Esophagus mucosa (tissue), 1 donor: ENCODE results near the gene LRRC8B. TPM values are rescaled to one million over a fixed set of nuclear protein-coding genes. Genes with fewer than 3 reads are reported as not detected.

Experiments used
- ATAC-seq: fragments of 200-7000 bp; cut with Tn5 transposase; one replicate; pipeline ENCODE4 v1.9.1; 2020
- total RNA-seq: library from RNA; stranded (reverse); gene quantifications from one replicate; pipeline ENCODE4 v1.2.4, GENCODE V29; 2023
- donor health status: DM: yes; HTN: yes; CAD: no.

The LRRC8B gene
- total RNA-seq, 1 donor from 2014 or later: 19.6 TPM

DNA sequence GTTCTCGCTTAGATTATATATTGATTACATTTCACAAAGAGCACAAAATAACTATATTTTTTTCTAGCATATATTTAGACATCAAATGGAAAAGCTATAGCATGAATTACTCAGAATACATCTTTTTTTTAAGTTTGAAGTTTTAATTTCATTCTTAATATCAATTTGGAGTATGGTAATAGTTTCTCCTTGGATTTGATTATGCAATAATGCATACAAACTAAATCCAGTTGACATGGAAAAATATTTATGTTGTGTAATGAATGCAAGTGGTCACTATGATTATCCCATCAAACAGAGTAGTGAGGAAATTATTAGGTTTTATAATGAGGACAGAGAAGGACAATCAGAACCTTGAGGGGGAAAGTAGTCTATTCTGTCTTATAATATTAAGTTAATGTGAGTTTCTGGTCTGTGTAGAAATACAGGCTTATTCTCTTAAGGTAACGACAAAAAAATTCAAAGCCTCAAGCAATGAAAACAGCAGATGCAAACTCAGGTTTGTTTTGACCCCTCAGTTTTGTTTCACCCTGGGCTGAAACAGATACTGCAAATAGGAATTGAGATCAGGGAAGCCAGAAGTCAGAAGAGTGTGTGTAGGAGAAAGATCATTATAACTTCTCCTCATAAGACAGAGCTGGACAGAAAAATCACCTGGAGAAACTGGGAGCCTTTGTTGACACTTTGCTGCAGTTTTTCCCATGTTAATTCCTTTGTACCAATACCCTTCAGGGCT, 23.7 kb downstream of the LRRC8B start:
- no peak for ATAC-seq

DNA sequence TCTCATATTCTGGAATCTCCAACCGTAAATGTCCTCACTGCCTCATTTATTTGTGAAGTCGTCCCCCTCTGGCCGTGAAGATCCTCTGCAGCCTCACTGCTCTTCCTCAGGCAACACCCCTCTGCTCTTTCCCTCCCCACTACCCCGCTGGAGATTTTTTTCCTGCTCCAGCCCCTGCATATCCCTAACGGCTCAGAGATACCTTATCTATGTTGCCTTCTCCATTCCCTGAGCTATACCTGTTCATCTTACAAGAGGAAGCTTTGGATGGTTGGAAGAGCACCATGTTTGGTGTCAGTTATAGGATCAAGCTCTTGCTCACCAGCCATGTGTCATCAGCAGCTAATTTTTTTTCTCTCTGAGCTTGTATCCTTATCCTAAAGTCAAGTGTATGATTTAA, 26.4 kb downstream of the LRRC8B start:
- no peak for ATAC-seq

DNA sequence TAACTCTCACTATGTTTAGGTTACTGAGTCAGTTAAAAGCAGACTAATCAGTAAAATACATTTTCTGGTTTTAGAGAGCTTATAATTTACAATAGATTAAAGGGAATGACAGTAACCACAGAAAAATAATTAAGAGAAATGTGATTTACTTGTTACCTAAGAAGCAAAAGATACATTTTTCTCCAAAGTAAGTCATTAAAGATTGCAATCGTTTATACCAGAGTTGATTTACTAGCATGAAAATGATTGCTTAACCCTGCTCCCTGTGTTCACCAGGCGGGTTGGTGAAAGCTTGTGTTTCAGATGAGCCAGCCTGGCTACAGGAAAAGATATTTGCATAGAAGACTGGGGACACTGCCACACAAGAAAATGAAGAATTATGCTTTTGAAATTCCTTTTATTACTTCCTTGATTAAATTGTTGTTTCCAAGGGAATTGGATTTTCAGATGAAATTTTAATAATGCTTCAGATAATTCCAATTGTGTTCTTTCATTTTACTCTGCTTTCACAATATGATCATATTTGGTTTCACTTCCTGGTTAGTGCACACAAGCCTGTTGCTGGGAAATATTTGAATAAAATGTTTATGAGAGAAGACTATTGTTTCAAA, 27.9 kb downstream of the LRRC8B start:
- peak; percentile 63 for ATAC-seq

DNA sequence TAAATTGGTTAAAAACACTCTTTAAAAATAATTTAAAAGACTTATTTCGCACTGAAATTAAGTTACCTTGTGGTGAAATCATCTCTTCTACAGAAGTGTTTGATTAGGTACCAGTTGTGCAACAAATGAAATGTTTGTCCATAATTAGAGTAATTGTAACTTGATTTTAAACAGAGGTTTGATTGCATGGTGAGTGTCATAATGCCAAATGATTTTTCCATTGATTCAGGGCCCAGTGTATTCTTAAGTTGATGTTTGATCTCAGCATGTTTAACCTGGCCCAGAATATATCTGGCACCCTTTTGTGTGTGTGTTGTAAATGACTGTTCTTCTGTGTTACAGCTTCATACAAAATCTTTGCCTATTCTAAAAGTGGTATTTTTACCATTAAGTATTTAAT, 28.5 kb downstream of the LRRC8B start:
- no peak for ATAC-seq

DNA sequence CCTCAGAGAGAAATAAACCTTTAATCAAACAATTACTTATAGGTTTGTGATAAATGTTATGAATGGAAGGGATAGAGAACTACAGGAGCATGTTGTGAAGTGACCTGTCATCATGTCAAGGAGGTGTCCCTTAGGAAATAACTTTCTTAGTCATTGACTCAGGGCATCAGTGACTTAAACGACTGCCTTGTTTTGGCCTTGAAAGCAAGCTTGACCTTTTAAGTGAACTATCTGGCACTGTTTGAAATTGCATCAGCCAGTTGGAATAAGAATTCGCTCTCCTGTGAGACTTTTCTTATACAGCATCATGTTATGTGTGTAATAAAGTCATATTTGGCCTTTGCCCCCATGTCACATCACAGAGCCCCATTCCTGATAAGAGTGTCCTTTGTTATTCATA, 30.9 kb downstream of the LRRC8B start:
- peak; percentile 62 for ATAC-seq

DNA sequence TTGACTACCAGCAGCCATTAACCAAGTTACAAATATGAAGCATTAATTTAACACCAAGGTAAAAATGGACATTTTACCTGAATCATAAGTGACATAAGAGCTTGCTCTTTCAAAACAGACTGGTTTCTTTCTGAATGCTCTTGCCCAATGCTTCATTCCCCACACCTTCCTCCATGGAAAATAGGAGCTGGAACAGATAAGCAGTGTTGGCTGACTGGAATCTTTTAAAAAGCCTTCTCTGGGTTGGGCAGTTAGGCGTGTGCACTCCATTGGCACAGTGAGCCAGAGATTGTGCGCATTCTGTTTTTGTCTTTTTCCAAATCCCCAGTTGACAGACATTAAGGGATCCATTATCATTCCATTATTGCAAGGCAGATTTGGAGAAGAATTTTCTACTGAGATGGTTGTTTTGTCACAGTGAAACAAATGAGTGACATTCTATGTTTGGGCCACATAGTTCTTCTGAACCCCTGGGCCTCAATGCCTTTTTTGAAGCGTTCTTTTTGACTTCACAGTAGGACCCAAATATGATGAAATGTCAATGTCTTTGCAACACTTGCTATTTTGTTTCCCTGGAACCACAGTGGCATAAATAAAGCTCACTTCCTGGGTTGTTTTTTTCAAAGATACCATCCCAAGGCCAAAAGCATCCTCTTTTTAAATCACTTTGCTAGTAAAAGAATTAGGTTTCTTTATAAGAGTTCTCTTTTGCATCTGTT, 32.3 kb downstream of the LRRC8B start:
- ATAC-seq: peak; percentile 56

DNA sequence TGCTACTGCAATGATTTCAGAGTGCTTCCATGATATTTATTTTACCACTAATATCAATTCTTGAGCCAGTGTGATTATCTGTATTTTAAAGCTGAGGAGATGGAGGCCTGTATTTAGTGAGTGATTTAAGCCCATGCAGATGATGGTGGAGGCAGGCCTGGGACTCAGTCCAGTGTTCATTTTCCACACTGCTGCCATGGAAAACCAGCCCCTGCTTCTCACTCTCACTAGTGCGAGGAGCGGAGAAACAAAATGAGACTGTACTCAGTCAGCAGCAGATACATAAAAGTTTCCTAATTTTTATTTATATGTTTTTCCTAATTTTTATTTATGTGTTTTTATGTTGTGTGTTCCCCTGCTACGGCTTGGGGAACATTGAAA, 32.8 kb downstream of the LRRC8B start:
- ATAC-seq: no peak

DNA sequence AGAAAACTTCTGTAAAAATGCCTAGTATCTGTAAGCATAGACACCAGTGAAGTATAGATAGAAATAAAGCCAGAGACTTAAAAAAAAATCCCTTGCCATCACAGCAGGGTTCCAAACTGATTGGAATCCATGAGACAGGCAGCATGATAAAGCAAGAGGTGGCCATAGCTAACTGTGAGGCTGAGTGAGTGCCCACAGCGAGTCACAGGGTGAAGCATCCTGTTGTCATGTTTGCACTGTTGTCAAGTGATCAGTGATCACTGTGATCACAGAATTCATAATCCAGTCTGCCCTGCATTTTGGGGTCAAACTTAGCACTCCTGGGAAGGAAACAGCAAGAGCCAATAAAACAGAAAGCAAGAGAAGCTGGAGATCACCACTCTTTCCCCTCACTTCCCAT, 33.3 kb downstream of the LRRC8B start:
- no peak for ATAC-seq

DNA sequence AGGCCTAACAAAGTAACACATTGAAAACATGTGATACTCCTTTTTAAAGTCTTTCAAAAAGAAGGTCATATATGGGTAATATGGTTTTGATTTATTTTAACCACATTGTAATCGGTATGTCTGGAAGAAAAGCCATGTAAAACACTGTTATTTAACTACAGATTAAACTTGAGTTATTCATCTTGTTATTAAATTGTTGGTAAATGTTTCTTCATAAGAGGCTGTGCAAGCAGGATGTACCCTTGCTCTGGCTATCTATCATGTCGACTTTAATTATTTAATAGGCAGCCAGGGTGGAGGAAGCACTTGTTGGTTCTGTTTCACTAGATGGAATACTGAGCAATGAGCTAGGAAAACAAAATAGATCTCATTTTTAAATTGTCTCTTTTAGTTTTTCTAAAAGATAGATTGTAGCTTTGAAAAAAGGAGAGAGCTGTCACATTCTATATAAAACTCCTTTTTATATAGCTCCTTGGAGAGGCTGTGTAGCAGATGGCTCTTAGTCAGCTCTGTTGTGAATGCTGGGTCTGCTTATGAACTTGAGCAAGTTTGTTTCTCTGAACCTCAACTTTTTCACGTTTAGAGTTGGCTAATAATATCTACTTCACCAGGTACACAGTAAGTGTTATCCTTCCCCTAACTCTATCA, 39.5 kb downstream of the LRRC8B start:
- ATAC-seq: no peak

DNA sequence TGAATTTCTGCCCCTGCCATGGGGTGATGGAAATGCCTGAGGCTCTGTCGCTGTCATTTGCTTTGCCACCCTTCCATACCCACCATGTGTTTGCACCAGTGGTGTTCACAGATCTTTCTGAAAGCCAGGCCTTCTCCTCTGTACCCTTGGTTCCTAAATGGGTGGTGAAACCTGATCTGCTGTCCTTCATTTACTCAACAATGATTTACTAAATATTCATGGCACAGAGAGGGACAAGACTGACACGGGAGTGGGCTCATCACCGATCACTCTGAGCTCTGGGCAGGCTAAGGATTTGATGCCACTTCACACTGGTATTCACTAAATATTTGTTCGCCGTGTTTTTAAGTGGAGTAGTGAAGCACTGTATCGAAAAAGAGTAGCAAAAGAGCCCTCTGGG, 40.9 kb downstream of the LRRC8B start:
- no peak for ATAC-seq

DNA sequence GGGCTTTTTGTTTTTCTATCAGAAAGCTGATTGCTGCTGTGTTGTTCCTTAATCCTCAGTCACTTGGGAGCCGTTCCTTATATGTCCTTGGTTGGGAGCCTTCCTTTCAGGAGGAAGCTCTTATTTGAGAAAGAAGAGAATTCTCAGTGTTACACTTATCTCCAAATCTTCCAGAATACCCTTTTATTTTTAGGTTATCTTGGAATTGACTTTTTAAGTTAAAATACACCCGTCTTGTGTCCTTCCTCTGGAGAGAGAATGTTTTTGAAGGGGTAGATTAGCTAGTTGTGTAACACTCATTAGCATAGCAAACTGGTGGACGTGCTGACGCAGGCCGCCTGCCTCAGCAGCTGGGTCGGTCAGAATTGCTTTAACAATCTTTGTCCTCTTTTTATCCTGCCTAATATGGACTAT, 42.1 kb downstream of the LRRC8B start:
- peak; percentile 67 for ATAC-seq

DNA sequence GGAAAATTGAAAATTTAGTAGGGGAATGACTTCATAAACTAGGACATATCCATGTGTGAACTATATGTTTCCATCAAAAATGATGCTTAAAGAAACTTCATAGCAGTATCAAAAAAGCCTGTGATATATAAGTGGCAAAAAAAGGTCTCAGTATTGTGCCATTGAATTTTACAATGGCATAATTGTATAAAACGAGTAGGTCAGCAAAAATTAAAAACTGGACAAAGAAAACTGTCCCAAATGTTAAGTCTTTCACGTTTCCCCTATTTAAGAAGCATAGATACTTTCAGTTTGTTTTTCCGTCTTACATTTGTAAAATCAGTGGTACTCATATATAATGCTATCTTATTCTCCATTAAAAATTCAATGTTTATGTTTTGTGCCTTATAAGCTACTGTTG, 43.2 kb downstream of the LRRC8B start:
- no peak for ATAC-seq

DNA sequence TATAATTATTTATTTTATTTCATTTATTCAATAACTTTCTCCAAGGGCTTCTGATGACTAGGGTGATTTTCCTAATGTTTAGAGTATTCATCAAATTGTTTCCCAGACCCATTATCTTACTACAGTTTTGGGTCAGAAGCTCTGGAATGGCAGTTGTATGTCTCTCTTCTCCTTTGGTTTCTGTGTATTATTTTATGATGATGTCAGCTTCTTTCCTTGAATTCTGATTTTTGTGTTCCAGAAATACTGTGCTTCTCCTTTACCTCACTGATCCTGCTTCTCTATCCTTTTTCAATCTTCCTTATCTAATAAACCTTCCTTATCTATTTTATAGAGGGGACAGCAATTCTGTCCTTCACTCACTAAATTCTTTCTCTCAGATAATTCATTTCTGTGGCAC, 48.8 kb downstream of the LRRC8B start:
- no peak for ATAC-seq

DNA sequence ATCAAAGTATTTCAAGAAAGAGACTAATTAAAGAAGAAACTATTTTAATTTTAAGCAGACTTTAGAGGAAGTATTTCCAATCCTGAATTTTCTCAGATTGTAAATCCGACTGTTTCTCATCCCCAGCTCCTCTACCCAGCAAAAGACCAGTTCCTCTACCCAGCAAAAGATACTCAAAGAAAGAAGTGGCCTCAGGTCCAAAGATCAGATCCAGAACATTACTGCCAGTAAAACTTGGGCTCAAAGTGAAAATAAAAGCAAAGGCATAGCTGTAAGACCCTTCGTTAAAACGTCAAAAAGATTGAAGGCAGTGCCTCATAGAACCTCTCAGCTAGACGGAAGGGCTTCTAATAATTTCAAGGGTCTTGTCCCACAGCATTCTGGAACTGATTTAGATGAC, 50.0 kb downstream of the LRRC8B start:
- no peak for ATAC-seq

DNA sequence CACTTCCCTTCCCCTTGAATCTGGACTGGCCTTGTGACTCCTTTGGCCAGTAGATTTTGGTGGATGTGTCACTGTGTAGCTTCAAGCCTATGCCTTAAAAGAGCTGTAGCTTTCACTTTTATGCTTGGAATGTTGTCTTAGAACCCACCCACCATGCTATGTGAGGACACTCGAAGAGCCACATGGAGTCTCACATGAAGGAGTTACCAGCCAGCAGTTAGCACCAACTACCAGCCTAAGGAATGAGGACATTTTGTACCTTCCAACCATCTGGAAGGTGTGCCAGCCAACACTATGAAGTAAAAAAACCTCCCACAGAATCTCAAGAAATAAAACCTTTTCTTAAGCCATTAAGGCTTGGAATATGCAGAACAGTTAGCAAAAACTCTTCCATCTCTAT, 50.6 kb downstream of the LRRC8B start:
- ATAC-seq: no peak

DNA sequence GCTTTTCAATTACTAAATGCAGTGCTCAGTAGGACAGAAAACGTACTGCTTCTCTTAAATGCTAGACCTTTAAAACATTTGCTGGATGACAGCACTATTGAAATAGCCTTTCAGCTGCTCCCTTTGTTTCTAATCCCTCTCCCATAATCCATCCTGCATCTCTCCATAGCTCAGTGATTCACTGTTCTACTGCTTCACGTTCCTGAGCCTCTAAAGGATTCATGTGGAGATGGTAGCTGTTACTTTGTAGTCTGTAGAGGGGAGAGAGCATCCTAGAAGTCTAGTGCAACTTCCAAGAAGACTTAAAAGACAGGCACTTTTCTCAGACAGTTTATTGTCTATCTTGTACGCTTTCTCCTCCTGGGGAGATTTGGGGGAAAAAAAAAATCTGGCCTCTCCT, 51.4 kb downstream of the LRRC8B start:
- ATAC-seq: no peak

DNA sequence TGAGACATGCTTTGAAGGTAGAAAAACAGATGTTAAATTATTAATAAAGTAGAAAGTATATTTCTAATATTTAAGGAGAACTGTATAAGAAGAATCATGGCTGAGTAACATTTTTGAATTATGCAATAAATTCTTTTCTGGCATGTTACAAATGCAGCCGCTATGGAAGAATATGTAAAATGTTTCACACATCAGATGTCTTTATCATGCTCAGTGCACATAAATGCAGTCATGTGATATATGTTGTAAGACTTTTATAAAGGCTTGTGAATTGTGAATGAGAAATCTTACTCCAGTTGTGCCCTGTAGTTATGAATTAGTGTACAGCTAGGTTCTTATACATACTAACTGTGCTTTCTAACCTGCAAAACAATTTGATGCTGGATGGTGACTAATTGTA, 53.5 kb downstream of the LRRC8B start:
- no peak for ATAC-seq

DNA sequence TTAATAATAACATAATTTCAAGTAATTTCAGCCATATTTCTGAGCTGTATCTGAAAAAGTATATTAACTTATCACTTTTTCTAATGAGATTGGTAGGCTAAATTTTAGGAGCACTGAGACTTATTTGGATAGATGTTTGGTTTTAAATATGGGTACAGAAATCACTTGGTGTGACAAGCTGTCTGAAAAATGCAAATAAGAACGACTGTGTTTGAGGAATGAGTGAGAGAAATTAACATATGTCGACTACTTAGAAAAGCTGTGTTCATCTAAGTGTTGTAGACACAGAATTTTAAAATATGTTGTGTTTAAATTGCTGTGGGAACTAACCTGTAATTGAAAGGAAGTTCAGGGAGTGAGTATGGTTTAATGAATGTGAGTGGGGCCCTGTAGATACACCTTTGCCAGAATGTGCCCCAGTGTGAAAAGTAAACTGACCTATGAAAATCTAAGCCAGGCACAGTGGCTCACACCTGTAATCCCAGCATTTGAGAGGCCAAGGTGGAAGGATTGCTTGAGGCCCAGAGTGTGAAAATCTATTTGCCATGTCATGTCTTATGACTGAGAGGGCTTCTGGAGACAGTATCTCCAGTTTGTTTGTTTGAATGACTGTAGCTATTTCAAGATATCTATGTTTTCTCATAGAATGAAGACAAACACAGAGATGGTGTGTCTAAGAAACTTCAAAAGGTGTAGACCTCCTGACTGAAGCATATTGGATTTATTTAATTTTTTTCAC, 54.5 kb downstream of the LRRC8B start:
- no peak for ATAC-seq

DNA sequence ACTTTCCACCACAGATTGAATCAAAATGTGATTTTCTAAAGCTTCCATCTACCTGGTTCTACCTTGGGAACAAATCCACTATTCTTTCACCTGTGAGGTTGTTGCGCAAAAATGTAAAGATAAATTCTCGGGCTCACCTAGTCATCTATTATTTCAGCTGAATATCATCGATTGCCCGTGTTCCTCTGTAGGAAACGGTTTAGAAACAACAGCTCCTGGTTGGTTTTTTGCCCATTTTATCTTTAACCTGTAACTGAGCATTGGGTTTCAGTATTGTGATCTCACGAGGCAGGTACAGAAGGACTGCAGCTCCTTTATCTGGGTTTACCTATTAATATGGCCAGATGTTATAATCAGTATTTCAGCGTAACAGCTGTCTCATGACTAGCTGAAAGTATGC, 55.4 kb downstream of the LRRC8B start:
- no peak for ATAC-seq

DNA sequence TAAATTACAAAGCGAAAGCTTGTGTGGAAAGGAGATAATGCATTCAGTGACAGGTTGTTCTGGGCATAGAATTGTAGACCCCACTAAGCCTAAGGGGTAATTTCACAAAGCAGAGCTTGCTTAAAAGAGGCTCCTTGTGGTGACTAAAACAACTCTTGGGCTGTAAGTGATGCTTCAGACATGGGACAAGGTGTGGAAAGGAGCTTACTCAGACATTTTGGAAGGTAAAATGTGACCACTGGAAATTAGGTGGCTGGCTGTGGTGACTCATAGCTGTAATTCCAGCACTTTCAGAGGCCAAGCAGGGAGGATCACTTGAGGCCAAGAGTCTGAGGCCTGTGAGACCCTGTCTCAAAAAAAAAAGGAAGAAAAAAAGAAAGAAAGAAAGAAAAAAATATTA, 57.2 kb downstream of the LRRC8B start:
- ATAC-seq: no peak

DNA sequence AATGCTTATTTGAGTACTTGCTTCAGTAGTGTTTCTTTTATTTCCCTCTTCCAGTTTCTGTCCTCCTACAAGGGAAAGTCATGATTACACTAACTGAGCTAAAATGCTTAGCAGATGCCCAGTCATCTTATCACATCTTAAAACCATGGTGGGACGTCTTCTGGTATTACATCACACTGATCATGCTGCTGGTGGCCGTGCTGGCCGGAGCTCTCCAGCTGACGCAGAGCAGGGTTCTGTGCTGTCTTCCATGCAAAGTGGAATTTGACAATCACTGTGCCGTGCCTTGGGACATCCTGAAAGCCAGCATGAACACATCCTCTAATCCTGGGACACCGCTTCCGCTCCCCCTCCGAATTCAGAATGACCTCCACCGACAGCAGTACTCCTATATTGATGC, 57.9 kb downstream of the LRRC8B start:
- ATAC-seq: no peak

DNA sequence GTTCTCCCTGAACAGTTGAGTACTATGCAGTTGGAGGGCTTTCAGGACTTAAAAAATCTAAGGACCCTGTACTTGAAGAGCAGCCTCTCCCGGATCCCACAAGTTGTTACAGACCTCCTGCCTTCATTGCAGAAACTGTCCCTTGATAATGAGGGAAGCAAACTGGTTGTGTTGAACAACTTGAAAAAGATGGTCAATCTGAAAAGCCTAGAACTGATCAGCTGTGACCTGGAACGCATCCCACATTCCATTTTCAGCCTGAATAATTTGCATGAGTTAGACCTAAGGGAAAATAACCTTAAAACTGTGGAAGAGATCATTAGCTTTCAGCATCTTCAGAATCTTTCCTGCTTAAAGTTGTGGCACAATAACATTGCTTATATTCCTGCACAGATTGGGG, 59.6 kb downstream of the LRRC8B start:
- no peak for ATAC-seq

DNA sequence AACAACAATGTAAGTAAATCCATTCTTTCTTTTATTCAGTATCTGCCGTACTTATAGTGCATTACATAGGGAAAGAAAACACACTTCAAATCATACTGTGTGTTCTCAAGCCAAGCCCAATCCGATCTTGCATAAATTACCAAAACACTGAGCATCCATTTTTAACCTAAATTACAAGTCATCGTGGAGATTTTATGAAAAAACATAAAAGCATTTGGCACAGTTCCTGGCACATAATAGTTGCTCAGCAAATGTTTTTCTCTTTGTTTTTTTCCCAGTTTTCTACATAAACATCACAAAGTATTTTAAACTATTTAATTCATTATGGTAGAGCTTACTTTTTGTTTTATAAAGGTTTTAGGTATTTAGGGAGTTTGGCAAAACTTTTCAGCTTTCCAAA, 60.2 kb downstream of the LRRC8B start:
- no peak for ATAC-seq
